ENCODE results near the gene TFAP2B. TPM values are rescaled to one million over a fixed set of nuclear protein-coding genes. Genes with fewer than 3 reads are reported as not detected.

TFAP2B gene
- total RNA-seq, 1 experiment from 2014 or later: not detected

GRCh38 chr6:50816947-50817645 lies 1.6 kb upstream of the TFAP2B start:
- no peak overlapping the region for H3K23ac ChIP-seq (ENCODE audit: insufficient read length, low read depth, low read length)
- no peak overlapping the region for H2BK5ac ChIP-seq (ENCODE audit: insufficient read length, low read length)
- Mint-ChIP-seq H3K4me3 (no peak overlapping the region), H3K9me3 (peaks cover 0 to 5% of the 10 kb centered on the region in 2 experiments; a peak in 1 of 5 replicates), H3K4me1 (peaks cover 22 to 35% of the 10 kb centered on the region in 2 experiments), H3K27ac (no peak overlapping the region), H3K36me3 (ENCODE audit: insufficient read depth in 1 of 3, low read depth in 3 of 3) (no peaks in the 10 kb centered on the region), H3K27me3 (ENCODE audit: low read depth) (peaks cover 92% of the 10 kb centered on the region)
- H2BK20ac ChIP-seq (ENCODE audit: low read depth, low read length, poor library complexity, severe bottlenecking): no peak overlapping the region
- DNase-seq: no peak
- no peak overlapping the region for H2BK120ac ChIP-seq (ENCODE audit: low read depth, low read length, poor library complexity, severe bottlenecking)
- no peak overlapping the region for H2AK5ac ChIP-seq (ENCODE audit: insufficient read length, low read length)
- WGBS (ENCODE audit: extremely low coverage, insufficient read length, low lambda C conversion rate): no CpG with 5 or more reads among the region's 15 CpGs
- no peak overlapping the region for H3K4me2 ChIP-seq (ENCODE audit: insufficient read depth, insufficient read length, low read length)
- H3K14ac ChIP-seq (ENCODE audit: insufficient read depth, low read length): no peak overlapping the region
- H3K27ac ChIP-seq (ENCODE audit: insufficient read length, low read depth, low read length): no peak overlapping the region
- no peak overlapping the region for H3K9ac ChIP-seq (ENCODE audit: extremely low read depth, insufficient read length, low read length)
- H4K8ac ChIP-seq (replicated peaks; ENCODE audit: insufficient read length, low read depth, low read length): no peak overlapping the region
- TF ChIP-seq CTCF (conservative IDR thresholded peaks at IDR 0.05): no peak
- no peak overlapping the region for H2BK15ac ChIP-seq (ENCODE audit: low read depth, low read length)
- no peak overlapping the region for H4K5ac ChIP-seq (ENCODE audit: insufficient read length, low read depth, low read length)
- H2AFZ ChIP-seq (ENCODE audit: low read length): no peak overlapping the region
- H3K27me3 ChIP-seq (ENCODE audit: insufficient read depth, low read length): peaks cover 54% of the 10 kb centered on the region
- no peak overlapping the region for H3K4ac ChIP-seq (ENCODE audit: low read depth, low read length)
- no peak overlapping the region for H4K91ac ChIP-seq (ENCODE audit: insufficient read length, low read depth, low read length)
- no peak overlapping the region for H3K18ac ChIP-seq (ENCODE audit: insufficient read length, low read depth, low read length)
- H3K56ac ChIP-seq (ENCODE audit: insufficient read length, low read depth, low read length): no peak overlapping the region
- no peaks in the 10 kb centered on the region for H3K79me2 ChIP-seq (ENCODE audit: insufficient read depth, low read length)
- H4K20me1 ChIP-seq (ENCODE audit: control insufficient read depth, insufficient read depth, insufficient read length): no peaks in the 10 kb centered on the region
- peaks cover 7% of the 10 kb centered on the region for H3K23me2 ChIP-seq (ENCODE audit: insufficient read length, low read depth, low read length, poor library complexity, severe bottlenecking)
- H3K79me1 ChIP-seq (ENCODE audit: insufficient read depth, low read depth, low read length, poor library complexity, severe bottlenecking): no peaks in the 10 kb centered on the region
- no peaks in the 10 kb centered on the region for H3K9me3 ChIP-seq (ENCODE audit: control insufficient read depth, low read depth, low read length)
- no peak overlapping the region for H3T11ph ChIP-seq (ENCODE audit: low read length)
- H3K4me1 ChIP-seq (ENCODE audit: insufficient read depth, low read length): no peaks in the 10 kb centered on the region
- no peak overlapping the region for H2BK12ac ChIP-seq (ENCODE audit: insufficient read length, low read depth, low read length)

All from H9 (cell line).